G401 (cell line): Measurements from ENCODE around the gene CTDP1. TPM values are rescaled to one million over a fixed set of nuclear protein-coding genes. Genes with fewer than 3 reads are reported as not detected.
"Not testable (repeated sequence)": the region's sequence is repeated elsewhere in the genome, so short reads cannot be mapped to it uniquely, and the experiment has no call there.

Experiments used
- DNase-seq: peaks from one replicate; pipeline ENCODE4 v3.0.0-alpha.2; 2015; ENCODE audit warnings: low spot score
- in situ Hi-C: cut with HindIII; loops from 2 replicates; pipeline ENCODE4 v1.10.0; 2016; ENCODE audit warnings: low sequenced_read_pairs, mixed read lengths
- total RNA-seq: library from RNA; depleted of rRNA; stranded (reverse); fragments of >200 nt; shearing (Covaris generic); gene quantifications from 2 replicates; pipeline ENCODE4 v1.2.3, GENCODE V29; 2014

Gene CTDP1
- total RNA-seq, 1 experiment from 2014 or later, result 37.1 TPM

GRCh38 chr18:79680100-79680879 is 687 bp downstream of the CTDP1 start:
- DNase-seq, result peak; percentile 14
- in situ Hi-C loops, result no loop called here

GRCh38 chr18:79680891-79681339 is 1.3 kb downstream of the CTDP1 start:
- DNase-seq, result no peak
- in situ Hi-C loops, result no loop called here

DNA sequence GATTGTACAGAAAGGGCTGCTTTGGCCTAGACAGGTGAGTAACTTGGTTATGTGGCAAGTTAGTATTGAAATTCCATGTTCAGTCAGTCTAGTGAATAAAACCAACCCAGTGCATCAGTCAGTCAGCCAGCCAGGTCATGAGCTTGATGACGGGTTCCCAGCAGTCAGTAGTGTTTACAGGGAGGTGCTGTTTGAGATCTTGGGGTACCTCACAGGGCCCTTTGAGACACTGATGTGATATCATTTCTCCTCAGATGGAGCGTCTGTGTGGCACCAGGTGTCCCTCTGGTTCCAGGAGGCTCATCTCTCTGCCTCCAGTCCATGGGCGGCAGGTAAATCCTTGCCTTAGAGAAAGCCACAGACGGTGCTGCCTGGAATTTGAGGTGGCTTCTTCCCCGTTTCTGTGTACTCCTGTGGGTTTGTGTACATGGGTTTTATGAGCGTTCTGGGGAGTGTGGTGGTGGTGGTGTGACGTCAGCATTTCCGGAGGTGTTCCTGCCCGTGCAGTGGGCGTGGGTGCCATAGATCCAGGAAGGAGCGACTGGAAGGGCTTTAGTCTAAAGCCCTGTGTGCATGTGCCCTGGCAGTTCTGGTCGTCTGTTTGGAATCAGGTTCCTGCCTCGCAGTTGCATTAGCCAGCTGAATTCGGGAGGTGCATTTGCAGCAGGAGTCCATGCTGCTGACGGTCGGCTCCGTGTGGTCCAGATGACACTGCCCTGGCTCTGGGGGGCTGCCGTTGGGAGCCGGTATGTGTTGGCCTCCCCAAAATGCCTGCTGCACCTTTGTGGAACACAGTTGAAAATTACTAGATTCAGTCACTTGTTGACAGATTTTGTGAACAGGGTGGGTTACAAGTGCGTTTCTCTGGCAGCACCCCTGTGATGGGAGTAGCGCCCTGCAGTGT is 2.1 kb downstream of the CTDP1 start:
- in situ Hi-C loops, result no loop called here
- DNase-seq, result no peak

DNA sequence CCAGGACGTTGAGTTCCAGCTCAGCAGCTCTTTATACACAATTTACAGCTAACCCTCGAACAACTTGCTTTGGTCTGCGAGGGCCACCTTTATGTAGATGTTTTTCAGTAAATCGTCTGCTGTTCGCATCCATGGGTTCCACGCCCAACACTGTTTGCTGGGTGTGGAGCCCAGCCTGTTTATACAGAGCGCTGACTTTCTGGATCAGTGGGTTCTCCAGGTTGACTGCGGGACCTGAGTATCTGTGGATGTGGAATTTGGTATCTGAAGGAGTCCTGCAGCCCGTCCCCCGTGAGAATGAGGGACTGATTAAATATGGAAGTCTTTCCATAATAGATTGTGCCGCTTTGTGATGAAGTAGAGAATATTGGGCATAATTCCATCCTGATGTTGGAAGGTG is 2.9 kb downstream of the CTDP1 start:
- DNase-seq, result no peak
- in situ Hi-C loops, result no loop called here

- in situ Hi-C loops, result no loop called here
- DNase-seq, result no peak
Measured at GRCh38 chr18:79682894-79683625, 3.5 kb downstream of the CTDP1 start.

GRCh38 chr18:79683626-79684282 is 4.2 kb downstream of the CTDP1 start:
- in situ Hi-C loops, result no loop called here
- DNase-seq, result no peak

- DNase-seq, result no peak
- in situ Hi-C loops, result no loop called here
Measured at GRCh38 chr18:79684283-79684631, 4.7 kb downstream of the CTDP1 start.

DNA sequence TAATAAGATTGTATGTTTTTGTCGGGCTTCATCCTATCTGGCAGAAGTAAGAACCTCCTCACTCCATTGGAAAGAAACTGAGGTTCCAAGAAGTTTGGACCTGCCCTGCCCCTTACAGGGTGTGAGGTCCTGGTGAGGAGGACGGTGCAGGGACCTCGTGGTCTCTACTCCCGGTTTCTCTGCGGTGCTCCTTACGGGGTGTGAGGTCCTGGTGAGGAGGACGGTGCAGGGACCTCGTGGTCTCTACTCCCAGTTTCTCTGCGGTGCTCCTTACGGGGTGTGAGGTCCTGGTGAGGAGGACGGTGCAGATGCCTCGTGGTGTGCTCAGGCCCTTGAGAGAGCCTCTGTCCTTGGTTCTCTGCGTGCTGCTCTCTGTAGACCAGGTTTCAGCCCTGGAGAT is 5.2 kb downstream of the CTDP1 start:
- DNase-seq, result no peak

GRCh38 chr18:79685281-79685680 is 5.7 kb downstream of the CTDP1 start:
- DNase-seq, result no peak
- in situ Hi-C loops, result no loop called here

More for the DNA sequence above, 5.2 kb downstream of the CTDP1 start:
- in situ Hi-C loops, result no loop called here

DNA sequence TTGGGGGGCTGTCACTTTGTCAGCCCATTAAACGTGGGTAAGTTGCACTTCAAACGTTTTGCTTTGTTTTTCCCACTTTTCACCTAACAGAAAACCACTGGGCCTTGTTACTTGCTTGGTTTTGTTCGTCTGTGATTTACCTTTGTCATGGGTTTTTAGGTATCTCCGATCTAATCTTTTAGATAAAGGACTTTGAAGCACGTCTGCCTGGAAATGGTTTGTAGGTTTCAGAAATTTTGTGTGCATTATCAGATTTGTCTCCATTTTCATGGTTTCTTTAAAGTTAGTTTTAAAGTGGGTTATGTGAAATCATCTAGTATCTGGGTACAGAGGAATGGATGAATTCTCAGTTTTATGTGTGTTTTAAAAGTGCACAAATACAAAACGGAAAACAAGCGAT is 6.4 kb downstream of the CTDP1 start:
- in situ Hi-C loops, result no loop called here
- DNase-seq, result no peak

DNA sequence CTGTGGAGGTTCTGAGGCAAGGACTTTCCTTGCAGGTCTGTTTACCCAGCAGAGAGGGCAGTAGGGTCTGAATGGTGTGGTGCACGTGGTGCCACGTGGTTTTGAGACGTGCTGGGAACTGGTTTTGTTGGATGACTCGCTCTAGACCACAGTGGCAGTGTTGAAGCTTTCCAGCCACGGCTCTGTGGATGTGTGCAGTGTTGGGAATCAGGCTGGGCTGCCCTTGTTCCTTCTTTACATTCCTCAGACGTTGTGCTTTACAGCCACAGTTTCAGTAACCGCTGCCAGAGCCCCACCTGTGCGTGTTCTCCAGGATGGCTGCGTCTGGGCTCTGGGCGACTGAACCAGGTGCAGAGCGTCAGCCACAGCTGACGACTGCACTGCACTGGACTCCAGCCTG is 8.2 kb downstream of the CTDP1 start:
- in situ Hi-C loops, result no loop called here
- no peak for DNase-seq

DNA sequence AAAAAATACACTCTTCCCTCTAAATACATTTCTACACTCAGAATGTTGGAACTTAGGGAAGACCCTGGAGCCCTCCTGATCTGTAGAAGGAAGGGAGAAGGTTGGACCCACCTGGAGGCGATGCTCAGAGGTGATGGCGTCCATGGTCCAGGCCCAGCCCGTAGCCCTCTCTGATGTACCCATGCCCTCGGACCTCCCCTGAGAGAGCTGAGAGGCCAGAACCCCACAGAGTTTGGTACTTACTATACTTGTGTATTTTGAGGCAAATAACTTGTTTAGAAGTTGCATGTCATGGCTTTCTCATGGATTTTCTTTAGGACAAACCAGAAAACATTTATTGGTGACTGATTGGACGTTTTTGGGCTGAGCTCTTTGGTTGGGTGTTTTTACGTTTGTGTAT is 10.5 kb downstream of the CTDP1 start:
- DNase-seq, result no peak
- in situ Hi-C loops, result no loop called here

DNA sequence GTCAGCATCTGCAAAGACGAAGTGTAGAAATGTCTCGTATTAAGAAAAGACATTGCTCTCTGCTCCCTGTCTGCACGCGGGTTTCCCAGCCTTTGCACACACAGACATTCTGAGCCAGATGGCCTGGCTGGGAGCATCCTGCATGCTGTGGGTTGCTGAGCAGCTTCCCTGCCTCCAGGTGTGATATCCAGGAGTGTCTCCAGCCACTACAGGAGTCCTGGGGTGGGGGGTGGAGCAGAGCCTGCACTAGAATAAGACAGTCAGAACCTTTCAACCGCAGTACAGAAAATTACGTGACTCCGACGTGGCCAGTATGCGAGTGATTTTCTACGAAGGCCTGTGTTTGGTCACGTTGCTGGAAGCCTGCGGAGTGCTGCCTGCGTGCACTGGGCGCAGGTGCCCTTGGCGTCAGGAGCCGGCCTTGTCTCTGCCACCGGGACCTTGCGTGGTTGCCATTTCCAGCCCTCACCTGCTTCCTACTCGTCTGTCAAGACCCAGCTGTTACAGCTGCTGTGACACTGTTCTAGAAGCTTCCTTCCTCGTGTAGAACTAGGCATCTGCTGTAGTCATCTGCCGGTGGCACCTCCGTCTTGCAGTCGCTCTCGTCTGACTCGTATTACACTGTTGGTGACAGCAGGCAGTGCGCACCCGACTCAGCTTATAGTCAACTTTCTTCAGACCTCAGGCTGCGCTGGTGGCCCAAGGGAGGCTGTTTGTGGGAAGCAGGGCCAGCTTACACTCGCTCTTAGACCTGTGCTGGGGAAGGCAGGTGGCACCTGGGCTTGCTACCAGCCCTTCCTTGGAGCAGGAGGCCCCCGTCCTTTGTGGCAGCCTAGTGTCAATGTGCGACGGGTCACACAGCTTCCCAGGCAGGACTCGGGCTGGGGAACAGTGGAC is 11.2 kb downstream of the CTDP1 start:
- no peak for DNase-seq
- in situ Hi-C loops, result no loop called here

DNA sequence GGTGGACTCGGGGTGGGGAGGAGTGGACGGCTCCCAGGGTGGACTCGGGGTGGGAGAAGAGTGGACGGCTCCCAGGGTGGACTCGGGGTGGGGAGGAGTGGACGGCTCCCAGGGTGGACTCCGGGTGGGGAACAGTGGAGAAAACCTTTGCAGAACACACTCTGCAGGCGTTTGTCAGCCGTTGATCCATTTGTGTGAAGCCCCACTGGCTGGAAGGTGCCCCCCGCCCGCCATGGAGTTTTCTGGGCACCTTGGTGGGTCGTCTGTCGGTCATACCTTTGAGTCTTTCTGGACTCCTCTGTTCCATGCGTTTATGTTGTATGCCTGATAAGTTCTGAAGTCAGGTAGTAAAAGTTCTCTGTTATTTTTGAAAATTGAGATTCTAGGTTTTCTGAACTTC is 12.5 kb downstream of the CTDP1 start:
- no peak for DNase-seq
- in situ Hi-C loops, result no loop called here

DNA sequence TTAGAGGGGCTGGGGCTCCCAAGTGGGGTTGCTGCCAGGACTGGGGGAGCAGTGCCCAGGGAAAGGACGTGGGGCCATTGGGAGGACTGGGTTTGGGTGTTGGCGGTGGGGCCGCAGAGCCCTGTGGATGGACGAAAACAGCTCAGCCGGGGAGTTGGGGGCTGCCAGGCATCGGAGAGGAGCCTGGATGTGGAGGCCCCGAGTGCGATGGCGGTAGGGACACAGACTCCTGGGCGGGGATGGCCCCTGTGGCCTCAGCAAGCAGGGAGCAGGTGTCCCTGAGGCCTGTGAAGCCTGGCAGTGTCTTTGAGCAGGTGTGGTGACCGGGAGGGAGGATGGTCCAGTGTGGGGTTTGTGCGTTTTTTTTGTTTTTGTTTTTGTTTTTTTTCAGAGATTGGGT is 13.3 kb downstream of the CTDP1 start:
- in situ Hi-C loops, result no loop called here
- no peak for DNase-seq

GRCh38 chr18:79693561-79694205 is 14.1 kb downstream of the CTDP1 start:
- DNase-seq, result no peak
- in situ Hi-C loops, result no loop called here

DNA sequence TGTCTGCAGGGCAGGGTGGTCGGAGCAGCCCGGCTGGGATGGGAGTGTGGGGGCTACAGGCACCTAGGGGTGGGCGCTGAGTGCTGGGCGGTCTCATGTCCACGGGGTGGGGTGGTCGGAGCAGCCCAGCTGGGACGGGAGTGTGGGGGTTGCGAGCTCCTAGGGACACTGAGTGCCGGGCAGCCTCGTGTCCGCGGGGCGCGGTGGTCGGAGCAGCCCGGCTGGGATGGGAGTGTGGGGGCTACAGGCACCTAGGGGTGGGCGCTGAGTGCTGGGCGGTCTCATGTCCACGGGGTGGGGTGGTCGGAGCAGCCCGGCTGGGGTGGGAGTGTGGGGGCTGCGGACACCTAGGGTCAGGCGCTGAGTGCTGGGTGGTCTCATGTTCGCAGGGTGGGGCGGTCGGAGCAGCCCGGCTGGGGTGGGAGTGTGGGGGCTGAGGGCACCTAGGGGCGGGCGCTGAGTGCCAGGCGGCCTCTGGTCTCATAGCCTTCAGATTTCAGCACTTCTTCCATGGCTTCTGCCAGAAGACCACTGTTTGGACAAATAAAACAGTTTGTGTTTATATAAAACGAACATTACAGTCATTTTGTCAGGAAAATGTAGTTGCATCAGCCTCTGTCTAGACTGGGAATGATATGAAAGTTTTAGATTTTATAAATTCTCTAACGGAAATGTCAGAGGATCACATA is 14.7 kb downstream of the CTDP1 start:
- in situ Hi-C loops, DNase-seq: not testable (repeated sequence)

- DNase-seq, result no peak
- in situ Hi-C loops, result no loop called here
Measured at GRCh38 chr18:79694895-79695213, 15.3 kb downstream of the CTDP1 start.
